AG10803 (cell line): Measurements from ENCODE around the gene JAKMIP3.

Source experiments
- DNase-seq: peaks from one replicate; pipeline ENCODE4 v3.0.0; 2010; ENCODE audit warnings: low read depth
- H3K4me3 ChIP-seq: 2 replicates; pipeline ENCODE4 v1.5.1; 2011; ENCODE audit warnings: mild to moderate bottlenecking, low read length, control low read depth
- CTCF ChIP-seq: conservative IDR thresholded peaks from 2 replicates; pipeline ENCODE4 v1.5.1; 2011; ENCODE audit warnings: mild to moderate bottlenecking, low read length, control low read depth, inconsistent platforms

JAKMIP3 gene

DNA sequence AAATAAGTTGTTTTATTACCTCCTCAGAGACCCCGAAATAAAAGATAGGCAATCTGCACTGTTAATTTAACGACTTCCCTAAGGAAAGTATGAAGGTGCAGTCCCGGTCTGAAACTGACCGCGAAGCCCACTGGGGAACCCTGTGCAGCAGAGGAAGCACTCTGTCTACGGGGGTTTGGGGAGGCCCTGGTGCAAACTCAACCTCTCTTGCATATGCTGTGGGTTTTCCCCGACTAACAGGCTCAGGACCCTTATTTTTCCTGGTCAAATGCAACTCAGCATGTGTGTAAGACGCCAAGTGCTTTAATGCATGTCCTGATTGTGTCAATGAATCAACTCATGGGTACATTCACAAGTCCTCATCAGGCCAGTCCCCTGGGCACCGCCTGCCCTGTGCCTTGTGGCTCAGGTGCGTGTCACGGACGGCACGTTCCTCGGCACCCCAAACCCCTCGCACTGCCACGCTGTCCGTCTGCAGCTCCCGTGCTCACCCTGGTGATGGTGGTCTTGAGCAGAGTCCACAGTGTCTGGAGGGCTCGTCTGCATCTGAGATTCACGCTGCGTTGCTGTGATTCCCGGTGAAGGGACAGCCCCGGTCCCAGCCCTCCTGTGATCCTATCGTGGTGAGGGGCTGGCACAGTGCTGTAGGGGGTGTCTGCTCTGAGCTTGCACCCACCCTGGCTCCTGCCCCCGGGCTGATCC, 33.8 kb downstream of the JAKMIP3 start:
- no peak for TF ChIP-seq CTCF
- H3K4me3 ChIP-seq, result no peak overlapping the region
- DNase-seq, result no peak

GRCh38 chr10:132100091-132100481, 34.3 kb downstream of the JAKMIP3 start:
- no peak for TF ChIP-seq CTCF
- DNase-seq, result no peak
- no peak overlapping the region for H3K4me3 ChIP-seq

GRCh38 chr10:132100556-132101349, 35.0 kb downstream of the JAKMIP3 start:
- DNase-seq, result no peak
- no peak for TF ChIP-seq CTCF
- no peak overlapping the region for H3K4me3 ChIP-seq

DNA sequence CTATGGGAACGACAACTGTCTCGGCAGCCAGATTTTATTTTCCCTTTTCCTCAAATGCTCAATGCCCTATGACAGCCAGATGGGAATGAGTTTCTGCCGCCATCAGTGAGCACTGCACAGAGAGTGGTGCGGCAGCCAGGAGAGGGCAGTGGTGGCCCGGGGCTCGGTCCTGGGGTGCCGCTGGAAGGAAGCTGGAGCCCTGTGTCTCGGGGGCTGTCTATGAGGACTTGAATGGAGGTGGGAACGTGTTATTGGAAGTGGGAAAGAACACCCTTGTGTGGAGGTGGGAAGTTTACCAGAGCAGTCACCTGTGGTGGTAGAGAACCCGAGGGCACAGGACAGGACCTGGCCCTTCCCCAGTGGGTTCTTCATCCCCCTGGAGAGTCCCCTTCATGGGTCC, 35.8 kb downstream of the JAKMIP3 start:
- H3K4me3 ChIP-seq, result no peak overlapping the region
- no peak for TF ChIP-seq CTCF

DNA sequence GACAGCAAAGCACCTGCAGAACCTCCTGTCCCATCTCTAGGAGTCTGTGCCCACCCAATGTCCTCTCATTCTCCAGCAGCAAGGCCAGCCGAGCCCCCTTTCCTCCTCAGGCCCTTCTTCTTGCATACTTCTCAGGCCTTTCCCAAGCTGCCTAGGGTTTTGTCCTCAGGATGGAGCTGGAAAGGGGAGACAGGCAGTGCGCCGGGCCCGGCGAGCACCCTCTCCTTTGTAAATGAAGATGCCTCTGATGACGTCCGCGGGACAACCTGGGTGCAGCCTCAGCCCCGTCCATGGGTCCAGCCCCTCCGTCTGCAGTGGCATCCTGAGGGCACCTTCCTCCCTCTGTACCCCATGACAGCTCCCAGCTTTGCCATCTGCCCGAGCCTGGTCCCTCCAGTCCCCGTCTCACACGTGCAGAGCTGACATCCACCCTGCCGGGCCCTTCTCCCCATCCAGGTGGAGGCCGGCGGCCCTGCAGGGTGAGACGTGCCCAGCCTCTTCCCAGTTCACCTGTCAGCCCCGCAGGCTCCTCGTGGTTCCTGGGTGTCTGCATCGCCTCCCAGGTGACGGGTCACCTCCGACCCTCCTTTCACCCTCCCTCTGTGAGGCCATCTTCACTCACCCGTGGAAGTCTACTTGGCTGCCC, 36.4 kb downstream of the JAKMIP3 start:
- DNase-seq, result no peak
- no peak for TF ChIP-seq CTCF
- H3K4me3 ChIP-seq, result no peak overlapping the region

More for the DNA sequence above, 35.8 kb downstream of the JAKMIP3 start:
- DNase-seq, result no peak

- H3K4me3 ChIP-seq, result no peak overlapping the region
- no peak for DNase-seq
- TF ChIP-seq CTCF, result no peak
Measured at GRCh38 chr10:132102717-132103110, 37.0 kb downstream of the JAKMIP3 start.
